Measurements from ENCODE around the gene DEGS2.

DEGS2 gene

DNA sequence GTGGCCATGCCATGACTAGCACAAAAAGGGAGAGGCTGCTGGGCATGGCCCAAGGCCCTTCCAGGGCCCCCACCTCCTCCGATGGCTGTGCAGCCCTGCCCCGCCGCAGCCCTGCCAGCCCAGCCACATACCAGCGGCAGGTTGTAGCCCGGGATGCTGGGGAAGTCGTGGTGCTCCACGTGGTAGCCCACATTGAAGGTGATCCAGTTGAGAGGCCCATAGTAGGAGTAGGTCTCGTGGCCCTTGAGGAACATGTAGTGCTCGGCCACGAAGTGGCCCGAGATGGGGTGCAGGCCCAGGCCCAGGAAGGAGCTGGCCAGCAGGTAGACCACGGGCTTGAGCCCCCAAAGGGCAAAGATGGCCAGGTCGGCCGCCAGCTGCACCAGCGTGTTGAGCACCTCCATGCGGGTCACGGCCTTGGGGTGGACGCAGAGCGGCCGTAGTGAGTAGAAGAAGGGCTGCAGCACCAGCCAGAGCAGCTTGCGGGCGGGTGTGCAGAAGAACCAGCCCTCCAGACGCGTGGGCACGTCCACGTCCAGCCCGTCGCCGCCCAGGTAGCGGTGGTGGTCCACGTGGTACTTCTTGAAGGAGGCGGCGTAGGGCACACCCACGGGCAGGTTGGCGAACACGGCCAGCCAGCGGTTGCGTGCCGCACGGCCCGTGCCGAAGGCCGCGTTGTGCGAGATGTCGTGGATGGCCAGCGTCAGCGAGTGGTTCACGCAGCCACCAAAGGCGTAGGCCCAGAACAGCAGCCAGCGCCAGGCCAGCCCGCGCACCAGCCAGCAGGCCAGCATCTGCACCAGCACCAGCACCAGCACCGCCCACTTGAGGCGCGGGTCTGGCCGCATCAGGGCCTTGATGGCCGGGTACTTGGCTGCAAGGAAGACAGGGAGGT lies 10.4 kb downstream of the DEGS2 start:
- DNase-seq (ENCODE audit: low read depth in 2 of 2), result no peak

DNA sequence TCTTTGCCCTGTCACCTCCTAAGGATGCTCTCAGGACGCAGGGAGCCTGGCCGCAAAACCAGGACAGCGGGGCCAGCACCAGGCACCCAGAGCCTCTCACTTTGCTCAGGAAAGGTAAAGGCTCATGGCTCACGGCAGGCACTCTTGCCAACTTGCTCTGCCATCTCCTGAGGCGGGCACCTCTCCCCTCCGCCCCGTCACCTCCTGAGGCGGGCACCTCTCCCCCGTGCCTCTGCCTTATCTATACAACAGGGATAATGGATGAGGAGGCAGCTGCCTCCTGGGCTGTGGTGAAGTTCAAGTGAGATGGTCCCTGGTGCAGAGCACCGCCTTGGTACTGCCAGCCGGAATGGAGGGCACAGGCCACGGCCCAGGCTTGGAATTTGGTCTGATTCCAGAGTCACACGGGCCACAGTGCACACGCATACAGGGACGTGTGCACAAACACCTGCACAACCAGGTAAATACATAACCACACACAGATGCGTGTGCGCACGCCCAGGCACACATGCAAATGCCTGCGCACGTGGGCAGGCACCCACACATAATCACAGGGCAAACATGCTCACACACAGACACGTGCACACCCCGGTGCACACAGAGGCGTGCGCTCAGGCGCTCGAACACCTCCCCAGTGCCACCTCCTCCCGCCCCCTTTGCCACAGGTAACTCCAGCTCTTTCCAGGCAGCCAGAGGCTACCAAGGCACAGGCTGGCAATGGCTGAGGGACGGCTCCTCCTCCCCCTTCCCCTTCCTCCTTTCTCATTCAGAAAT lies 11.6 kb downstream of the DEGS2 start:
- no peak for DNase-seq (ENCODE audit: low read depth in 2 of 2)

DNA sequence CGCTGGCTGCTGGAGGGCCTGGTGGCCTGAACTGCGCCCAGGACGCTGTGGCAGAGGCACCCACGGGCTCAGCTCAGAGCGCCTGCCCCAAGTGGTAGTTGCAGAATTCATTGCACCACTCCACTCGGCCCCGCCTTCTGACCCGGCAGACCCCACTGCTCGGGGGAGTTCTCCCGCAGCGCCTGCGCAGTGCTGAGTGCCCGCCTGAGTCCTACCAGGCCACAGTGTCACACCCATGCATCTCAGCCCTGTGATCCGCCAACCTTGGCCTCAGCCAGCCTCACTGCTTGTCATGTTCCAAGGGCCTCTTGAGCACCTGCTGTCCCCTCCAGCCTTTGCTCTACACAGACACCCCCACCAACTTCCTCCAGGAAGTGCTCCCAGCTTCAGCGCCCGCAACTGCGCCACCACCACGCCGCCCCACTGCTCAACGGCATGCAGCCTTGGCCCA lies 12.2 kb downstream of the DEGS2 start:
- DNase-seq (ENCODE audit: low read depth in 2 of 2), result no peak

GRCh38 chr14:100146531-100147091 lies 12.8 kb downstream of the DEGS2 start:
- no peak for DNase-seq (ENCODE audit: low read depth in 2 of 2)

GRCh38 chr14:100145682-100146464 lies 13.6 kb downstream of the DEGS2 start:
- DNase-seq (ENCODE audit: low read depth in 2 of 2), result no peak

DNA sequence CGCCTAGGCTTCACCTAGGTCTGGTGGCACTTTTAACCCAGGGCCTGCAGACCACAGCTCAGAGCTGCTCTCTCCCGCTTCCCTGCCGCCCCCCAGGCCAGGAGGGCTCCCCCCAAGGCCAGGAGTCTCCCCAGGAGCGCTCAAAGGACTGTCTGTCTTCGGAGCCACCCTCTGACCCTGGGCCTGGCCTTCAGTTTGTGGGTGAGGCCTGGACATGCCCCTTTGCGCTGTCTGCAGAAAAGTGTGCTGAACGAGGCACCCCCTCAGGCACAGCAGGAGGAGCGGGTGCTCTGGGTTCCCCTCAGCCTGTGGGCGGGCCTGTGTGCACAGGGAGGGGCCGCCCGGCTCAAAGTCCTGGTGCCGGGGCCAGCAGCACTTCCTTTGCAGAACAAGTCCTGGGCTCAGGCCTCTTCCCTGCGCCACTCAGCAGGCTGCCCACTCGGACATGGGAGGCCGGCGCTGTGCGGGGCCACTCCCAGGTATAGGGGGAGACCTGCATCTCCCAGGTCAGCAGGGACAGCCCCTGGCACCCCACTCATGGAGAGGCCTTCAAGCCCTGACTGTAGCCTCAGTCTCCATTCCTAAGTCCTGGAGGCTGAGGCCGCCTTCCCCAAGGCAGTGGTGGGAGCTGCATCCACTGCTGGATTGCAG lies 14.3 kb downstream of the DEGS2 start:
- DNase-seq (ENCODE audit: low read depth in 2 of 2), result no peak

DNA sequence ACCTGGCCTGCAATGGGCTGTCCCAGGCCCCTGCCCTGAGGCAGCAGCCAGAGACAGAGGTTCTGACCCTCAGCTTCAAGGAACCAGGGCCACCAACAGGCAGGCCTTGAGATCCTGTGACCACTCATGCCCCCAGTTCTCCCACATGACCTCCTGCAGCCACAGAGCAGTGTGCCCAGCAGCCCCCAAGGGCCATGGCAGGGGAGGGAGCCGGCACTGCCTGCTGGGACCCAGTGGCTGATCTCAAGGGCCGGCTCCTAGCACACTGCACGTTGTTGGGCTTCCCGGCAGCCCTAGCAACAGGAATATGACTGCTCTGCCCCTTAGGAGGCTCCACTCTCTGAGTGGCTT lies 14.8 kb downstream of the DEGS2 start:
- no peak for DNase-seq (ENCODE audit: low read depth in 2 of 2)

DNA sequence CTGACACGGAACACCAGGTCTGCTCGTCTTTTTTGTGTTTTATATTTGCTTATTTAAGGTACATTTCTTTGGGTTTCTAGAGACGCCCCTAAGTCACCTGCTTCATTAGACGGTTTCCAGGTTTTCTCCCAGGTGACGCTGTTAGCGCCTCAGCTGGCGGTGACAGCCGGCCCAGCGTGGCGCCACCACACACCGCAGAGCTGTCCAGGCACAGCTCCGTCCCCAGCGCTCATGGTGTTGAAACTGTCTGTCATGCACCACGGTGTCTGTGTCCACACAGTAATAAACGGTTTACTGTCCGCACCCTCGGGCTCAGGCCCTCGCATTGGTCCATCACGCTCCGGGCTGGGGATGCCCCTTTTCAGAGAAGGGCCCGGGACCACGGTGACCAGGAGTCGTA lies 15.5 kb downstream of the DEGS2 start:
- DNase-seq (ENCODE audit: low read depth in 2 of 2), result no peak

DNA sequence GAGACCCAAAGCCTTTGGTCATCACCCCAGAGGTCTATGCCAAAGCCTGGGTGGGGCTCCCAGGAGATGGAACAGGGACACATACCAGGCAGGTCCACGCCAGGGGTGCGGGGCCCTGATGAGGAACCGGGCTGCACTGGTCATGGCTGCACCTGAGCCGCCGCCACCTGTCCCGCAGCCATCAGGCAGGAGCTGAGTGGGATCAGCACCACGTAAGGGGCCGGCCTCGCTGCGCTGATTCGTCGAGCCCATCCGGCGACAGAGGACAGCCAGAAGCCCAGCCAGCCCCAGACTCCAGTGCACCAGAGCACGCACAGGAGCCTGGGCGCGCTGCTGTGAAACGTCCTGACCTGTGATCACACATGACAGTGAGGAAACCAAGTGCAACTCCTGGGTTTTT lies 15.9 kb downstream of the DEGS2 start:
- DNase-seq (ENCODE audit: low read depth in 2 of 2), result no peak

- no peak for DNase-seq (ENCODE audit: low read depth in 2 of 2)
These were observed 17.1 kb downstream of the DEGS2 start for GRCh38 chr14:100142073-100143040.

DNA sequence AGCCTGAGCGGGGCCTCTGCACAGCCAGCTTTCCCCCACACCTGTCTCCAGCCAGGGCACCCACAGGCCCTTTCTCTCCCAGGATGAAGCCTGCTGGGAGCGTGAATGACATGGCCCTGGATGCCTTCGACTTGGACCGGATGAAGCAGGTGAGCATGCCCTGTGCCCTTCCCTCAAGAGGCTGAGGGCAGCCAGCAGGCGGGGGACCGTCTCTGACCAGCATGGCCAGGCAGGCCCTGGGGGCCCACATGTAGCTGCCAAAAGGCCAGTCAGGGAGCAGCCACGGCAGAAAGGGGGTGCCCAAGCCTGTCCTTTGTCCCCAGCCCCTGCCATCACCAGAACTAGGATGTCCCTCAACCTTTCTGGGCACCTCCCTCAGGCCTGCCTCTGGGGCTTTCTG lies 18.3 kb downstream of the DEGS2 start:
- DNase-seq (ENCODE audit: low read depth in 2 of 2), result no peak

GRCh38 chr14:100140452-100141078 lies 18.9 kb downstream of the DEGS2 start:
- peak in 1 of 2 experiments; percentile 11 for DNase-seq (ENCODE audit: low read depth in 2 of 2)

- DNase-seq (ENCODE audit: low read depth in 2 of 2), result no peak
These were observed 20.5 kb downstream of the DEGS2 start for GRCh38 chr14:100138955-100139354.

- no peak for DNase-seq (ENCODE audit: low read depth in 2 of 2)
These were observed 21.2 kb downstream of the DEGS2 start for GRCh38 chr14:100138082-100138787.

DNA sequence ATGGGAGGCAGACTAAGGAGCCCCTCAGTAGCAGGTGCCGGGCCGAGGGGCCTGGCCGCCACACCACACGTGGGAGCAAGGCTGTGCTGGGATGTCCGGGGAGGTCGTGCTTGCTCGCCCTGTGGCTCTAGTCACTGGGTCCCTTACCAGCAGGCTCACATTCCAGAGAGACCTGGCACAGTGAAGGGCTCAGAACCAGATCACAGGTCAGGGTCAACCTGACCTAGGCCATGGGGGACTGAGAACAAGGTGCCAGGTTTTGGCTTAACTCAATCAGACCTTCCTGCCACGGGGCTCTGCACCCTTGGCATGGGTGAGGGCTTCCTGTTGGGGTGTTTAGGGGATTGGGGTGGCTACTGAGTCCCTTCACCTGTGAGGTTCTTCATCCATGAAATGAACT lies 22.3 kb downstream of the DEGS2 start:
- no peak for DNase-seq (ENCODE audit: low read depth in 2 of 2)

GRCh38 chr14:100135784-100136183 lies 23.7 kb downstream of the DEGS2 start:
- DNase-seq (ENCODE audit: low read depth in 2 of 2), result no peak

- no peak for DNase-seq (ENCODE audit: low read depth in 2 of 2)
These were observed 24.4 kb downstream of the DEGS2 start for GRCh38 chr14:100135073-100135472.

DNA sequence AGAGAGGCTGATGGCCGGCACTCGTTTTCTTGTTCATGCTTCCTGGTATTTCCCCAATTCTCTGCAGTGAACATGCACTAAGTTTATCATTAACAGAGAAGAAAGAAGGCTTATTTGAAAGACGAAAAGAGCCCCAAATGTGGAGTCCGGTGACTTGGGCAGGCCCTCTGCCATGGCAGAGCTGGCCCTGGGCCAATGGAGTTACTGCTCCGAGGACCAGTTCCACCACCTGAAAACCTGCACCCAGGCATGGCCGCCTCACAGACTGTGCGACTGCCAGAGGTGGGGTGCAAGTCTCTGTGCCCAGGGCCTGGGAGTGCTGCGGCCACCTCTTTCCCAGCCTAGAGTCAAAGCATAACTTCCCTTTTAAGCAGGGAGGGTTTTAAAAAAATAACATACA lies 24.9 kb downstream of the DEGS2 start:
- DNase-seq (ENCODE audit: low read depth in 2 of 2), result no peak

GRCh38 chr14:100132903-100133510 lies 26.4 kb downstream of the DEGS2 start:
- DNase-seq (ENCODE audit: low read depth in 2 of 2), result peak; percentile 29 to 39
